HEK293 (cell line): ENCODE measurements around the gene KCNQ1.

Source experiments
- CTCF ChIP-seq: fragments of 450-650 bp; formaldehyde crosslinking; IDR thresholded peaks from 2 replicates; pipeline ENCODE4 v1.5.1; 2016; ENCODE audit warnings: missing biosample characterization, missing genetic modification characterization
- GLI4 ChIP-seq: fragments of 450-650 bp; formaldehyde crosslinking; IDR thresholded peaks from 2 replicates; pipeline ENCODE4 v1.5.1; 2016; ENCODE audit warnings: missing biosample characterization, missing genetic modification characterization
- KLF16 ChIP-seq: fragments of 450-650 bp; formaldehyde crosslinking; IDR thresholded peaks from 2 replicates; pipeline ENCODE4 v1.5.1; 2017; ENCODE audit warnings: missing biosample characterization, missing genetic modification characterization
- PRDM6 ChIP-seq: fragments of 450-650 bp; formaldehyde crosslinking; IDR thresholded peaks from 2 replicates; pipeline ENCODE4 v1.5.1; 2017; ENCODE audit warnings: missing biosample characterization, missing genetic modification characterization
- REST ChIP-seq: fragments of 450-650 bp; formaldehyde crosslinking; IDR thresholded peaks from 2 replicates; pipeline ENCODE4 v1.5.1; 2016; ENCODE audit warnings: missing biosample characterization, missing genetic modification characterization
- ZBTB49 ChIP-seq: fragments of 450-650 bp; formaldehyde crosslinking; IDR thresholded peaks from 2 replicates; pipeline ENCODE4 v1.5.1; 2016; ENCODE audit warnings: missing biosample characterization, missing genetic modification characterization, low read depth
- ZNF157 ChIP-seq: fragments of 450-650 bp; formaldehyde crosslinking; IDR thresholded peaks from 2 replicates; pipeline ENCODE4 v1.5.1; 2016; ENCODE audit warnings: missing biosample characterization, missing genetic modification characterization
- ZNF26 ChIP-seq: fragments of 450-650 bp; formaldehyde crosslinking; IDR thresholded peaks from 2 replicates; pipeline ENCODE4 v1.5.1; 2016; ENCODE audit warnings: missing biosample characterization, missing genetic modification characterization

GRCh38 chr11:2853997-2854560 is 409.3 kb downstream of the KCNQ1 start:
- TF ChIP-seq CTCF (tag by site-specific recombination) (no peak), GLI4 (tag by site-specific recombination) (no peak), ZNF157 (tag by site-specific recombination) (no peak), ZNF26 (tag by site-specific recombination) (no peak), PRDM6 (tag by site-specific recombination) (no peak), REST (tag by site-specific recombination) (no peak), ZBTB49 (tag by site-specific recombination) (no peak), KLF16 (tag by site-specific recombination) (no peak)
